ENCODE data around the gene LHX6. TPM values are rescaled to one million over a fixed set of nuclear protein-coding genes. Genes with fewer than 3 reads are reported as not detected.

The LHX6 gene
- total RNA-seq, 1 experiment from 2014 or later: 11.1 TPM

DNA sequence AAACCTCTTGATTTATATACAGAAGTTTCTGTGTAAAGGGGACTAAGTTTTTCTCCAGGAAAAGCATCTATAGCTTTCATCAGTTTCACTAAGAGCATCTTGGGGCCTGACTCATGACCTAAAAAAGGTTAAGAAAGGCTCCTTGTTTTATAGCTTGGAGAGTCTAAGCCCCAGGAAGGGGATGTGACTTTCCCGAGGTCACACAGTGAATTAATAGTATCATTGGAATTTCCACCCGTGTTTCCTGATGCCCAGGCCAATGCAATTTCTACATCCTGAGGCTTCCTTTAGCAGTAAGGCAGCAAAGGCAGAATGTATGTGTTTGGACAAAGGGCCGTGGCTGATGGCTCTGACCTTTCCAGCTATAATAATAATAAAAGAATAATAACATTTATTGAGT, 60.4 kb downstream of the LHX6 start:
- POLR2A ChIA-PET (ENCODE audit: unreplicated experiment): interaction anchor here (0.6 kb wide), 1 partner anchor 270 kb away, joined by 12 read pairs; no protein-coding TSS in a partner anchor
- no peaks in the 10 kb centered on the region for H3K9me3 ChIP-seq (ENCODE audit: low read length)
- CTCF ChIA-PET: no interaction called here
- no TSS peak for BruUV-seq (replicated peaks)
- no peak overlapping the region for H3K9ac ChIP-seq (ENCODE audit: low read length)
- DNase-seq (no peak), ATAC-seq (no peak)
- no peaks in the 10 kb centered on the region for H3K79me2 ChIP-seq (ENCODE audit: low read length)
- H3K4me2 ChIP-seq (ENCODE audit: low read length): no peak overlapping the region
- no peak for TF ChIP-seq EZH2phosphoT487 (IDR thresholded peaks at IDR 0.05; ENCODE audit: borderline replicate concordance, low read length)
- no peak for TF ChIP-seq EZH2 (IDR thresholded peaks at IDR 0.05; ENCODE audit: low read length, unreplicated experiment)
- TF ChIP-seq, protein P1, sequence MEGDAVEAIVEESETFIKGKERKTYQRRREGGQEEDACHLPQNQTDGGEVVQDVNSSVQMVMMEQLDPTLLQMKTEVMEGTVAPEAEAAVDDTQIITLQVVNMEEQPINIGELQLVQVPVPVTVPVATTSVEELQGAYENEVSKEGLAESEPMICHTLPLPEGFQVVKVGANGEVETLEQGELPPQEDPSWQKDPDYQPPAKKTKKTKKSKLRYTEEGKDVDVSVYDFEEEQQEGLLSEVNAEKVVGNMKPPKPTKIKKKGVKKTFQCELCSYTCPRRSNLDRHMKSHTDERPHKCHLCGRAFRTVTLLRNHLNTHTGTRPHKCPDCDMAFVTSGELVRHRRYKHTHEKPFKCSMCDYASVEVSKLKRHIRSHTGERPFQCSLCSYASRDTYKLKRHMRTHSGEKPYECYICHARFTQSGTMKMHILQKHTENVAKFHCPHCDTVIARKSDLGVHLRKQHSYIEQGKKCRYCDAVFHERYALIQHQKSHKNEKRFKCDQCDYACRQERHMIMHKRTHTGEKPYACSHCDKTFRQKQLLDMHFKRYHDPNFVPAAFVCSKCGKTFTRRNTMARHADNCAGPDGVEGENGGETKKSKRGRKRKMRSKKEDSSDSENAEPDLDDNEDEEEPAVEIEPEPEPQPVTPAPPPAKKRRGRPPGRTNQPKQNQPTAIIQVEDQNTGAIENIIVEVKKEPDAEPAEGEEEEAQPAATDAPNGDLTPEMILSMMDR (conservative IDR thresholded peaks at IDR 0.05; ENCODE audit: low read depth, low read length): no peak
- no peaks in the 10 kb centered on the region for H3K9me2 ChIP-seq (replicated peaks; ENCODE audit: low read length)
- intact Hi-C loops (cut with micrococcal nuclease): no loop called here
- H3K4me1 ChIP-seq (ENCODE audit: insufficient read depth, low read length): no peaks in the 10 kb centered on the region
- H3K36me3 ChIP-seq (ENCODE audit: low read depth, low read length): no peaks in the 10 kb centered on the region
- no peaks in the 10 kb centered on the region for H3F3A ChIP-seq (ENCODE audit: low read length, unreplicated experiment)
- no peaks in the 10 kb centered on the region for H4K20me1 ChIP-seq (ENCODE audit: low read length)
- no peak overlapping the region for H3K4me3 ChIP-seq (ENCODE audit: low read length)
- H3K27ac ChIP-seq (ENCODE audit: low read length): no peak overlapping the region
- no peaks in the 10 kb centered on the region for H3K27me3 ChIP-seq (ENCODE audit: low read length)
- H2AFZ ChIP-seq (ENCODE audit: low read length): no peak overlapping the region

DNA sequence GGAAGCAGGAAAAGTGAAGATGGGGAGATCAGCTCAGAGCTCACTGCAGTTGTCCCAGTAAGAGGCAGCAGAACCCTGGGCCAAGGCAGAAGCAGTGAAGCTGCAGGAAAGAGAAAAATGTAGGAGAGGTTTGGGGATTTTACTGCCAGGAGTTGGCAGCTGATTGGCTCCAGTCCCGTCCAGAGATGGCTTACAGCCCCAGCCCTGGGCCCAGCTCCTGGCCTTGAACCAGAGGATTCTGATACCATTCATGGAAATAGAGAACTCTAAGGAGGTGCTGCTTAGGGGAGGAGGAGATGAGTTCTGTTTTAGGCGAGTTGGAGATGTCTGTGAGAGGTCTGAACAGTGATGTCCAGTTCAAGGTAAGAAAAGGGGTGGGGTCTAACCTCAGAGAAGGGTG, 64.5 kb downstream of the LHX6 start:
- TF ChIP-seq EZH2phosphoT487 (IDR thresholded peaks at IDR 0.05; ENCODE audit: borderline replicate concordance, low read length) (no peak), EZH2 (IDR thresholded peaks at IDR 0.05; ENCODE audit: low read length, unreplicated experiment) (no peak)
- TF ChIP-seq, protein P1 (conservative IDR thresholded peaks at IDR 0.05; ENCODE audit: low read depth, low read length): no peak
- CTCF ChIA-PET: no interaction called here
- ATAC-seq (no peak), DNase-seq (no peak)
- no peaks in the 10 kb centered on the region for H4K20me1 ChIP-seq (ENCODE audit: low read length)
- H3K9me3 ChIP-seq (ENCODE audit: low read length): 0 out of 2 replicates have a peak, but pooled peaks cover 5% of the 10 kb centered on the region
- no peak overlapping the region for H3K9ac ChIP-seq (ENCODE audit: low read length)
- BruUV-seq (replicated peaks): no TSS peak
- no peaks in the 10 kb centered on the region for H3K27me3 ChIP-seq (ENCODE audit: low read length)
- no peaks in the 10 kb centered on the region for H3K36me3 ChIP-seq (ENCODE audit: low read depth, low read length)
- intact Hi-C loops (cut with micrococcal nuclease): no loop called here
- H3K4me3 ChIP-seq (ENCODE audit: low read length): no peak overlapping the region
- peaks cover 3% of the 10 kb centered on the region for H3K79me2 ChIP-seq (ENCODE audit: low read length)
- no peak overlapping the region for H3K4me2 ChIP-seq (ENCODE audit: low read length)
- no peaks in the 10 kb centered on the region for H3K9me2 ChIP-seq (replicated peaks; ENCODE audit: low read length)
- POLR2A ChIA-PET (ENCODE audit: unreplicated experiment): no interaction called here
- no peaks in the 10 kb centered on the region for H3F3A ChIP-seq (ENCODE audit: low read length, unreplicated experiment)
- no peak overlapping the region for H3K27ac ChIP-seq (ENCODE audit: low read length)
- 0 out of 2 replicates have a peak, but pooled peaks cover 3% of the 10 kb centered on the region for H3K4me1 ChIP-seq (ENCODE audit: insufficient read depth, low read length)
- H2AFZ ChIP-seq (ENCODE audit: low read length): no peak overlapping the region

DNA sequence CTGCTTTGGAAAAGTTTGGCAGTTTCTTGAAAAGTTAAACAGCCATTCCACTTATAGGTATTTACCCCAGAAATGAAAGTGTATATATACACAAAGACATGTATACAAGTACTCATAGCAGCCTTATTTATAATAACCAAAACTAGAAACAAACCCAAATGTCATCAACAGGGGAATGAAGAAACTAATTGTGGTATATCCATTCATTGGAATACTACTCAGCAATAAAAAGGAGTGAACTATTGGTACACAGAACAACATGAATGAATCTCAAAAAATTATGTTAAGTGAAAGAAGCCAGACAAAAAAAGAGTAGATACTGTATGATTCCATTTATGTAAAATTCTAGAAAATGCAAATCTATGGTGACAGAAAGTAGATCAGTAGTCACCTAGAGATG, 66.3 kb downstream of the LHX6 start:
- Histone ChIP-seq H2AFZ (ENCODE audit: low read length) (no peak overlapping the region), H4K20me1 (ENCODE audit: low read length) (no peaks in the 10 kb centered on the region), H3K79me2 (ENCODE audit: low read length) (peaks cover 21% of the 10 kb centered on the region), H3K9me2 (replicated peaks; ENCODE audit: low read length) (no peaks in the 10 kb centered on the region), H3K4me2 (ENCODE audit: low read length) (no peak overlapping the region), H3K9ac (ENCODE audit: low read length) (no peak overlapping the region), H3K4me1 (ENCODE audit: insufficient read depth, low read length) (0 out of 2 replicates have a peak, but pooled peaks cover 3% of the 10 kb centered on the region), H3K9me3 (ENCODE audit: low read length) (0 out of 2 replicates have a peak, but pooled peaks cover 5% of the 10 kb centered on the region), H3K36me3 (ENCODE audit: low read depth, low read length) (no peaks in the 10 kb centered on the region), H3F3A (ENCODE audit: low read length, unreplicated experiment) (no peaks in the 10 kb centered on the region), H3K4me3 (ENCODE audit: low read length) (no peak overlapping the region), H3K27ac (ENCODE audit: low read length) (no peak overlapping the region), H3K27me3 (ENCODE audit: low read length) (no peaks in the 10 kb centered on the region)
- ChIA-PET POLR2A (ENCODE audit: unreplicated experiment) (no interaction called here), CTCF (no interaction called here)
- intact Hi-C loops (cut with micrococcal nuclease): no loop called here
- no peak for TF ChIP-seq EZH2 (IDR thresholded peaks at IDR 0.05; ENCODE audit: low read length, unreplicated experiment)
- TF ChIP-seq EZH2phosphoT487 (IDR thresholded peaks at IDR 0.05; ENCODE audit: borderline replicate concordance, low read length): no peak
- TF ChIP-seq, protein P1 (conservative IDR thresholded peaks at IDR 0.05; ENCODE audit: low read depth, low read length): no peak
- ATAC-seq: no peak
- BruUV-seq (replicated peaks): no TSS peak
- no peak for DNase-seq
